ENCODE results near the gene DNASE1L1. TPM values are rescaled to one million over a fixed set of nuclear protein-coding genes. Genes with fewer than 3 reads are reported as not detected.
A peak's percentile ranks its signal among the peaks of the same experiment; 100 is the strongest.
"Not testable (repeated sequence)": the region's sequence is repeated elsewhere in the genome, so short reads cannot be mapped to it uniquely, and the experiment has no call there.

The DNASE1L1 gene
- polyA plus RNA-seq, 1 donor from 2014 or later, result 9.2 TPM

GRCh38 chrX:154397888-154398667 is 11.0 kb downstream of the DNASE1L1 start, which contains the start of gene RPL10:
TSS of gene RPL10 (plus strand) at chrX:154398377. CDS start at chrX:154398520, 143 bp downstream.
- TF ChIP-seq TAF1 (IDR thresholded peaks at IDR 0.05; ENCODE audit: low read depth), result peak; percentile 96
- TF ChIP-seq REST (IDR thresholded peaks at IDR 0.05; ENCODE audit: borderline replicate concordance), result peak; percentile 80
- TF ChIP-seq CTCF (IDR thresholded peaks at IDR 0.05; ENCODE audit: poor library complexity, severe bottlenecking), result no peak
- peak; percentile 98 for TF ChIP-seq POLR2AphosphoS5 (IDR thresholded peaks at IDR 0.05)
- no peaks in the 10 kb centered on the region for H3K9me3 ChIP-seq (ENCODE audit: low read length)

GRCh38 chrX:154396973-154397887 is 11.8 kb downstream of the DNASE1L1 start:
- Histone ChIP-seq H3F3A (ENCODE audit: insufficient read depth, low read length, poor library complexity, severe bottlenecking) (no peaks in the 10 kb centered on the region), H3K27me3 (ENCODE audit: insufficient read depth, low read depth, low read length) (no peaks in the 10 kb centered on the region), H3K4me2 (ENCODE audit: low read length) (peak overlapping the region; percentile 30), H3K4me3 (ENCODE audit: low read length) (peak overlapping the region; percentile 81), H3K79me2 (replicated peaks; ENCODE audit: insufficient read depth, low read length) (peaks cover 4% of the 10 kb centered on the region), H3K36me3 (ENCODE audit: insufficient read depth, low read length) (no peaks in the 10 kb centered on the region), H3K9ac (ENCODE audit: low read length) (peak overlapping the region; percentile 97), H4K20me1 (ENCODE audit: insufficient read depth) (peaks cover 5% of the 10 kb centered on the region), H3K27ac (ENCODE audit: low read length) (peak overlapping the region; percentile 95), H2AFZ (ENCODE audit: low read depth, low read length) (no peak overlapping the region), H3K9me3 (ENCODE audit: low read length) (no peaks in the 10 kb centered on the region), H3K9me2 (ENCODE audit: insufficient read depth, low read length) (no peaks in the 10 kb centered on the region)
- TF ChIP-seq RAD21 (conservative IDR thresholded peaks at IDR 0.05) (no peak), REST (IDR thresholded peaks at IDR 0.05; ENCODE audit: borderline replicate concordance) (no peak)

More at GRCh38 chrX:154397888-154398667, 11.0 kb downstream of the DNASE1L1 start, which contains the start of gene RPL10:
- Histone ChIP-seq H3K9me2 (ENCODE audit: insufficient read depth, low read length) (no peaks in the 10 kb centered on the region), H3K27ac (ENCODE audit: low read length) (peak within 1 kb of the TSS; percentile 95), H3K4me3 (ENCODE audit: low read length) (peak within 1 kb of the TSS; percentile 81), H3K9ac (ENCODE audit: low read length) (peak within 1 kb of the TSS; percentile 97), H3K27me3 (ENCODE audit: insufficient read depth, low read depth, low read length) (no peaks in the 10 kb centered on the region), H3F3A (ENCODE audit: insufficient read depth, low read length, poor library complexity, severe bottlenecking) (no peaks in the 10 kb centered on the region), H3K79me2 (replicated peaks; ENCODE audit: insufficient read depth, low read length) (peaks cover 4% of the 10 kb centered on the region), H2AFZ (ENCODE audit: low read depth, low read length) (no peak within 1 kb of the TSS), H4K20me1 (ENCODE audit: insufficient read depth) (peaks cover 5% of the 10 kb centered on the region), H3K36me3 (ENCODE audit: insufficient read depth, low read length) (no peaks in the 10 kb centered on the region), H3K4me2 (ENCODE audit: low read length) (peak within 1 kb of the TSS; percentile 39)

- not testable (repeated sequence) for H3K36me3 ChIP-seq (ENCODE audit: insufficient read depth, low read length); H4K20me1 ChIP-seq (ENCODE audit: insufficient read depth); H3K27me3 ChIP-seq (ENCODE audit: insufficient read depth, low read depth, low read length); H3K9me2 ChIP-seq (ENCODE audit: insufficient read depth, low read length); H3F3A ChIP-seq (ENCODE audit: insufficient read depth, low read length, poor library complexity, severe bottlenecking); H3K9ac ChIP-seq (ENCODE audit: low read length); H3K4me3 ChIP-seq (ENCODE audit: low read length); H3K4me2 ChIP-seq (ENCODE audit: low read length); H3K27ac ChIP-seq (ENCODE audit: low read length); H3K79me2 ChIP-seq (replicated peaks; ENCODE audit: insufficient read depth, low read length); H3K9me3 ChIP-seq (ENCODE audit: low read length); H2AFZ ChIP-seq (ENCODE audit: low read depth, low read length)
Observed at GRCh38 chrX:154396363-154396762, 12.7 kb downstream of the DNASE1L1 start.

- H3K4me3 ChIP-seq (ENCODE audit: low read length); H3K36me3 ChIP-seq (ENCODE audit: insufficient read depth, low read length); H3K9me3 ChIP-seq (ENCODE audit: low read length); H3K4me2 ChIP-seq (ENCODE audit: low read length); H4K20me1 ChIP-seq (ENCODE audit: insufficient read depth); H3K9ac ChIP-seq (ENCODE audit: low read length); H2AFZ ChIP-seq (ENCODE audit: low read depth, low read length); H3F3A ChIP-seq (ENCODE audit: insufficient read depth, low read length, poor library complexity, severe bottlenecking); H3K27ac ChIP-seq (ENCODE audit: low read length); H3K27me3 ChIP-seq (ENCODE audit: insufficient read depth, low read depth, low read length); H3K79me2 ChIP-seq (replicated peaks; ENCODE audit: insufficient read depth, low read length); H3K9me2 ChIP-seq (ENCODE audit: insufficient read depth, low read length): not testable (repeated sequence)
Observed at GRCh38 chrX:154389812-154390747, 19.0 kb downstream of the DNASE1L1 start.

Measured in neural cell (in vitro differentiated cells).